Stimulated activated CD4-positive, alpha-beta T cell treated with anti-CD3 and anti-CD28 coated beads, Interleukin-4, amount 100 ng/mL, for 48 hours (primary cell): ENCODE data around the gene SORT1.
"Not testable (repeated sequence)": the region's sequence is repeated elsewhere in the genome, so short reads cannot be mapped to it uniquely, and the experiment has no call there.

Source experiments
- DNase-seq, 2 donors: peaks; one replicate each; pipeline ENCODE4 v3.0.0-alpha.2; 2020; ENCODE audit warnings: low read depth in 2 of 2

SORT1 gene

DNA sequence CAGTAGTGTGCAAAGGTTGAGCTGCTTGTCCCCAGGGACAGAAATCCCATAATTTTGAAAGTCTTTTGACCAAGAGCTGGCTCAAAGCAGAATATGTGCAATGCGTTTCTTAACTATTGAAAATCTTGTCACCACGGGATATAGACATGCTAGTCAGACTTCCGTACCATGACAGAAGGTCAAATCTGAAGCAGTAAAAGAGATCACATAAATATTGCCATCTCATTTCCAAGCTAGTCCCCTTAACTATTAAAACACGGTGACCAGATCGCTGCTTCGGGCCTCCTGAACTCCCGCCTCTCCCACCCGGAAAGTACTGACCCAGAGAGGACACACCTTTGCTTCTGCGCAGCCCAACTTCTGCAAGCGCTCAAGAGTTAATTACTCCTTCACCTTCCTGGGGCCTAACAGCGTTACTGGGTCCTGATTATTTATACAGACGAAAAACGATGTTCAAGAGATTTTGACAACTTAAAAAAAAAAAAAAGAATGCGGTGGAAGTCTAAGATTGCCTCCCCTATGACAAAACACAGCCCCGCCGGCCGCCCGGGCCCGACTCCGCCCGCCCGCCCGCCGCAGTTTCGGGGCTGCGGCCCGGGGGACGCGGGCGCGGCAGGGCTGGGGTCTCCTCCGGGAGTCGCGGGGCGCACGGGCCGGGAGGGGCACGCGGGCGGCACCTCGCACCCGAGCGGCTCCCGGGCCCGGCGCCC is 692 bp downstream of the SORT1 start:
- DNase-seq, result no peak

DNA sequence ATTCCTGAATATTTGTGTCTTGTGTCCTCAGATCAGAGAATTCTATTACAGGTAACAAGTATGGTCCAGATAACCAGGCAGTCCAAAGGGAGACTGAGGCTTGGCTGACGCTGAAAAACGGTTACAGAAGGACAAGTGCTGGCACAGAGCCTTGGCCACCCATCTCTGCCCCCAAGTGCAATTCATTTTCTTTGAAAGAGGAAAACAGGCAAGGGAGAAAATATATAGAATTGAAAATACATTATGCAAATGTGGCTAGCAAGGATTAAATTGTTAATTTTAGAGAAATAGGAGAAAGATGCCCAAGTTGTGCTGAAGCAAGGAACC is 1.2 kb downstream of the SORT1 start:
- DNase-seq, result no peak

DNA sequence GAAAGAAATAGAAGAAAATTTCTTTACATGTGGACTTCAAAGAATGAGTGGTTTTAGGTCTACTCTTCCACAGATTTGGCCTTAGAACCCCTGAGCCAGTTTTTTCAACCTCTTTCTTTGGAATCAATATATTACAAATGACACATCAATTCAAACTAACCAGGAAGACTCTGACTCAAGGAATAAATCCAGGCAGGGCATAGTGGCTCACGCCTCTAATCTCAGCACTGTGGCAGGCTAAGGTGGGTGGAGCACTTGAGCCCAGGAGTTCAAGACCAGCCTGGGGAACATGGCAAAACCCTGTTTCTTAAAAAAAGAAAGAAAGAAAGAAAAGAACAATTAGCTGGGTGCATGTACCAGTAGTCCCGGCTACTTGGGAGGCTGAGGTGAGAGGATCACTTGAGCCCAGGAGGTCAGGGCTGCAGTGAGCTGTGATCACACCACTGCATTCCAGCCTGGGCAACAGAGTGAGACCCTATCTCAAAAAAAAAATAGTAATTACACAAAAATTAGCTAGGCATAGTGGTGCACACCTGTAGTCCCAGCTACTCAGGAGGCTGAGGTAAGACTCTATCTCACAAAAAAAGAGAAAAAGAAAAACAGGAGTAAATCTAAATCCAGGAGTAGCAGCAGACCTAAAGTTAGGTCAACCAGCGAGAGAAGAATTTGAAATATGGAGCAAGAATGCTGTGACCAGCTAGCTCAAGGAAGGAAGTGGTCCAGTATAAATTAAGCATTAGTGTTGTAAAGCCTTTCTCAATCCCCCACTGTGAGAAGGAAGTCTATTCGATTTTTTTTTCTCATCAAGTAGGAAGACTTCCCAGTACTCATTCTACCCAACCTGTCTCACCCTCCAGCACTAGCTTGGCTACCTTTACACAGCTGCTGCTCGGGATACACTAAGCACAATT is 1.9 kb downstream of the SORT1 start:
- DNase-seq, result no peak

DNA sequence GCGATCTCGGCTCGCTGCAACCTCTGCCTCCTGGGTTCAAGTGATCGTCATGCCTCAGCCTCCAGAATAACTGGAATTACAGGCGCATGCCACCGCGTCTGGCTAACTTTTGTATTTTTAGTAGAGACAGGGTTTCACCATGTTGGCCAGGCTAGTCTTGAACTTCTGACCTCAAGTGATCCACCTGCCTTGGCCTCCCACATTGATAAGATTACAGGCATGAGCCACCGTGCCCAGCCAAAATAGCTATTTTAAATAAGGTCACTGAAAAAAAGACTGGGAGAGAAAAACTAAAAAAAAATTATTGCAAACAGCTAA is 2.5 kb downstream of the SORT1 start:
- DNase-seq, result not testable (repeated sequence)

DNA sequence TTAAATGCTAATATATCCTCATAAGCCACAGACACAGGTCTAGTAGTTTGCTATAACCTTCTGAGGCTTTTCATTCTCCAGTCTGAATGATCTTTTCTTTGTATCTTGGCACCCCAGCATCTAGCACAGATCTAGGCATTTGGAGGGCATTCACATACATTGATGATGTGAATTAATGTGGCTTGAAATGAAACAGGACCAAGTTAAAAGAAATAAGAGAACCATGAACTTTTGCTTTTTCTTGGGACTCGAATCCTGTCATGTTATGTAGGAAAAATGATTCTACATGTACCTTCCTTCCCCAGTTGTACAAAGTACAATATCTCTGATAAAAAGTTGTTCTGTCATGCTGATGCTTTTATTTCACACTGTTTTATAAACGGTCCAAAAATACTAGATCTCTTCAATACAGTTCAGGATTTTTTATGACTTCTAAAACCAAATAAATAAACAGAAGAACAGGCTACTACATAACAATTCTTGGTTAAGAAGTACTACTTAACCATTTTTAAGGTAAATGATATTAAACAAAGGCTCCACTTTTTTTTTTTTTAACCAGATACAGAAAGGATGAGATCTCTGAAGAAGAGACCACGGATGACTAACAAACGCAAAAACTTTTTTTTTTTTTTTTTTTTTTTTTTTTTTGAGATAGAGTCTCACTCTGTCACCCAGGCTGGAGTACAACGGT is 3.0 kb downstream of the SORT1 start:
- no peak for DNase-seq

DNA sequence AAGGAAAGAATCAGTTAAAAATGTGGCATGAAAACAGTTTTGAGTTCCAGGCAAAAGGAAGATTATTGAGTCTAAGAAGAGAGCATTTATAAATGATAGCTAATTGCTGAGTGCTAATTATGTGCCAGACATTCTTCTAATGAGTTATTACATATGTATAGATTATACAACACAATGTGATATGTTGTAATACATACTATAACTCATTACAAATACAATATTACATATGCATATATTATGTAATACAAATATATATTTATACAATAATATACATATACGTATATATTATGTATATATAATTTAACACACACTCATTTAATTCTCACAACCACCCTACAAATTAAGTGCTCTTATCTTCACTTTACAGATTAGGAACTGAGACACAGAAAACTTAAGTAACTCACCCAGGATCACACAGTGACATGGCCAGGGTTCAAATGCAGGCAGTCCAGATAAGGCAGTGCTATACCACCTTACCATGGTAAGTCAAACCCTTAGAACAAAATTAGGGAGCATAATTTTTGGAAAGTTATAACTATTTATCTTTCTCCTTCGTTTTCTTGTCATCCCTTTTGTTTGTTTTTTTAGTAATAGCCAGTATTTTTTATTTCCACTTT is 4.0 kb downstream of the SORT1 start:
- DNase-seq, result no peak

DNA sequence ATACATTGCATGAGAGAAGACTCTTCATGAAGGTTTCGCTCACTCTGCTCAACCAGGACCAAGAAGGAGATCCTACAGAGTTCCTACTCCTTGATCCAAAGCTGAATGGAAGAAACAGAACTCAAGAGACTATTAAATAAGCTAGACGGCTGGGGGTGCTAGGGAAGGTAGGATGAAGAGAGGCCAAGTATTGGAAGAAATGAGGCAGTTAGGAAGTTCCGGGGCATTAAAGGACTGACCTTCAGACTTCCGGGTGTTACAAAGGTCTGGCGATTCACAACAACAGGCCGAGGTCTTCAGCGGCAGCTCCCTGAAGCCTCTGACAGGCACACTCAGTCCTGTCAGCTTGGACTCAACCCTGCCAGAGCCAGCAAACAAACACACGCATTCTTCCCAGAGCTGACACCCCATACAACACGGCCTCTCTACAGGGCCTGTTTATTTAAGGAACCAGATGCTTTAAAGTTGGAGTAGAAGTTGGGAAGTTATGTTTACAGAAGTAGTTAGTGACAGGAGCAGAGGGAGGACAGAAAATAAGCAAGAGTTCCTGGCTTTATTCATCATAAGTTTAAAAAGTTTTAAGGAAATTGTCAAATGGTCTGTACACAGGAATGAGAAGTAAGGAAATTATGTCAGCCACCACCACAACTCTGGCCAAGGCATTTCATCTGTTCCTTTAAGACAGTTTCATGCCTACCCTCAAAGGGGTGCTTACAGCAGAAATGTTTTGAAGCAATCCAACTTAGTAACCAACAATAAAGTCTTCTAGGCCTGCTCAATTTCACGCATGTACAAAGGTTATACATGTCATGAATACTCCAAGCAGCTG is 4.7 kb downstream of the SORT1 start:
- no peak for DNase-seq

DNA sequence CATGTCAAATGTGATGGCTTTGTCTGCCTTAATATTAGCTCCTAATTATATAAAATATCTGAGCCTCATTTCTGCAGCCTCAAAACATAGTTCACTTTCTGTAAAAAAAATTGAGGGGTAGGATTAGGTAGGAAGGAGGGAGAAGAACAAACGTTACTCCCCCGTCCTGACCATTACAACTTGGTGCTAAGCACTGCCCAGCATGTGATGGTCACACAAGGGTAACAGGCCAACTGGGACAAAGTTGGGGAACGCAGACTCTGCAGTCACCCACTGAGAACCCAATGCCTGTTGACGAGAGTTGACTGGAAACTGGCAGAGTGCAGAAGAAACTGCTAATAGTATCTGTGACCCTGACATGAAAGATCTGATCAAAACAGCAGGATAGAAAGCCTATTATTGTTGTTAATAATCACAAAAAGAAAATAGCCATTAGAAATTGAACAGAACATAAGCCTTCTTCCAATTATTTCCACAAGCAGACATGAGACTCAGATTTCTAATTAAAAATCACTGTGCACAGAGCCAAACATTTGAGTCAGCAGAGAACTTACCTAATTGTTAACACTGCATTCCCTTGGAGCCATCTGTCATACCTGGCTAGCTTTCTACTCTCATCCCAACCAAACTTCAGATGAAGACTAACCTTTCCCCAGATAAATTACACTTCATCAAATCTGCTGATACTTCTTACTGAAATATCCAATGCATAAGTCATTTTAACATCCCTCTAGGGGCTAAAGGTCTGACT is 5.5 kb downstream of the SORT1 start:
- DNase-seq, result no peak

DNA sequence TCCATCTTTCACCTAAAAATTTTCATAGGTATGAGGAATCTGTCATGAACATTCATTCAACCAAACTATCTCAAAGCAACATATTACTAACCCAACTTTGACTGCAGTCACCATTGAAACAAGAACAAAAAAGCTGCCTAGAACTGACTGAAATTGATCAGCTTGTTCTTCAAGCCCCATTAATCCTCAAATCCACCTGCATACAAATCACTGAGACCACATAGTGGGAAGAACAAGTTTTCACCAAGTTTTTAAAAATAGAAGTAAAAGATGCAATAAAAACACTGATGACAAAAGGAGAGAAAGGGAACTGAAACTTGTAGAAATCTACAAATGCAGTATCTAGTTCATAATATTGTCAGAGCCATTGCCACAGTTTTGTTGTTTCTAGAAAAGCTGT is 6.1 kb downstream of the SORT1 start:
- no peak for DNase-seq

DNA sequence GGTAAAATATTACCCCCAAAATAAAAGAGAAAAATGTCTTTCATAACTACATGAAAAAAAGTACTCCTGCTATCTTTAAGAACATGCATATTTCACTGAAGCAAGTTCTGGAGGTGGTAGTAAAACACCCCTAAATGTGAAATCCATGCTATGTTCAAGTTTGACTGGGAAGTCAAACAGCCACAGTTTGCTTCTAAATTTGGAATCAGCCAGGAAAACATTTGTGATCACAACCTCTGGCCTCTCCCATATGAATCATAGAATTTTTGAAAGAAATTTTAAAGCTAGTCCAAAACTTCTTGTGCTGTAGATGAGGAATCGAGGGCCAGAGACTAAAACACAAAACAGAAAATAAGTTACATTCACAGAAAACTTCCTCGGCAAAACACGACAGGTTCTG is 6.6 kb downstream of the SORT1 start:
- DNase-seq, result no peak

DNA sequence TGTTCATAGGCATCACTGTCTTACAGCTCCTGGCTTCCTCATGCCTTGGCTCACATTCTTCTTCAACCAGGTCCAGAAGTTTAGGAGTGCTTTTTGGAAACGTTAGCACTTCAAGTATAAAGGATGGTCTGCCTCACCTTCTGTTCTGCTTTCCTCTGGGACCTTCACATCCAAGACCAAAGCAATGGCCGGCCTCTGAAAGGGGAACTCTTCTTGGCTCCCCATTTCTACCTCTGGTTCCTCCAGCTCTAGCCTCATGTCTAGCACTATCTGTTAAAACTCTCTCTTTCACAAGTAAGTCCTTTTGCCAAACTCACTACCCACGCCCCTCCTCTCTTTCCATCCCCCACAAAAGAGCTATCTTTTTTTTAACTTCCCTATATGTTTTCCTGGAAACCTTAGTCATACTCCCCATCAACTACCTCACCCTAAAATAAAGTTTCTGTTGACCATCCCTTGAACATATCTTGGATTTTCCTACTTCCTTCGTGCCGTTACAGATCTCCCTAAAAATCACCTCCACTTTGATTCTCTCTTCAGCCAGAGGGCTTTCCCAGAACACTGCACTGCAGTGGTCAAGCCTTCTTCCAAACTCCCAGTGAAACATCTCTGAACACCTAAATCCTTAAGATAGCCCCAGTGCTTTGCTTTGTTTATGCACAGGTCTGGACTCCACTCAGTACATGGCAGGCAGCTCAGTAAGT is 7.9 kb downstream of the SORT1 start:
- DNase-seq, result no peak

DNA sequence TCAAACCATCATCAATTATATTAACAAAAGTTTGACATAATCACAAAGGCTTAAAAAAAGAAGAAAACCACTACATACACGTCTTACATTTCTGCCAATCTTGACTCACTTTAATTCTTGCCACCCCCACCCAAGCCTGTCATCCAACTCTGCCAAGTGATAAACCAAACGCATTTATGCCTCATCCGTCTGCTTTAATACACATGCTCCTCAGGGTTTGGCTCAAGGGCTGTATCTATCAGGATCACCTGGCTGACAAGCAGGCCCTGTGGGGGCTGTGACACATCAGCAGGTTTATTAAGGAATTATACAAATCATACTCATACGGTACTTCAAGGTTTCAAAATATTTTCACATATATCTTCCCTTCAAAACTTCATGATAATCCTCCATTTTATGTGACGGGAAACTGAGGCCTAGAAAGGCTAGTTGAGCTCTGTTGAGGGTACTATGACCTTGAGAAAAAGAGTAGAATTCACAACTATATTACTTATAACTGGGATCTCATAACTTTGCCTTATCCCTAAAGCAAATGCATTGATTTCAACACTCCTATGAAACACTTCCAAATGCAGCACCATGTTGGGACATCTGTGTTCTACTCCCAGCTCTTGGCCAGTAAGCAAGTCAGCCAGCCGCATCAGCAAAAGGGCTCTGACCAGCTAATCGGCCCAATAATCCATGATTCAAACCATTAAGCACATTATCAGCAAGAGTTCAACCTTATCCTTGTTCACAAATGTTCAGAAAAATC is 8.7 kb downstream of the SORT1 start:
- no peak for DNase-seq

DNA sequence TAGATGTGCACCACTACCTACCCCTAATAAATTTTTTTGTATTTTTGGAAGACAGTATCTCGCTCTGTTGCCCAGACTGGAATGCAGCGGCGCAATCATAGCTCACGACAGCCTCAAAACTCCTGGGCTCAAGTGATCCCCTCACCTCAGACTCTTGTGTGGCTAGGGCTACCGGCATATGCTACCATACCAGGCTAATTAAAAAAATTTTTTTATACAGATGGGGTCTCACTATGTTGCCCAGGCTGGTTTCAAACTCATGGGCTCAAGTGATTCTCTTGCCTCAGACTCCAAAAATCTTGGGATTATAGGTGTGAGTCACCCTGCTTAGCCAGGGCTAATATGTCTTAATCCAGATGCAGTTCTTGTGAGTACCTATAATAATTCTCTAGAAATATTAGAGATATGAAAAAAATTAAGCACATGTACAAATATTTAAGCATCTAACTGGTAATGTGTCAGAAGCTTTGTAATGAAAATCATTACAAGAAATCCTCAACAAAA is 9.5 kb downstream of the SORT1 start:
- DNase-seq, result no peak

DNA sequence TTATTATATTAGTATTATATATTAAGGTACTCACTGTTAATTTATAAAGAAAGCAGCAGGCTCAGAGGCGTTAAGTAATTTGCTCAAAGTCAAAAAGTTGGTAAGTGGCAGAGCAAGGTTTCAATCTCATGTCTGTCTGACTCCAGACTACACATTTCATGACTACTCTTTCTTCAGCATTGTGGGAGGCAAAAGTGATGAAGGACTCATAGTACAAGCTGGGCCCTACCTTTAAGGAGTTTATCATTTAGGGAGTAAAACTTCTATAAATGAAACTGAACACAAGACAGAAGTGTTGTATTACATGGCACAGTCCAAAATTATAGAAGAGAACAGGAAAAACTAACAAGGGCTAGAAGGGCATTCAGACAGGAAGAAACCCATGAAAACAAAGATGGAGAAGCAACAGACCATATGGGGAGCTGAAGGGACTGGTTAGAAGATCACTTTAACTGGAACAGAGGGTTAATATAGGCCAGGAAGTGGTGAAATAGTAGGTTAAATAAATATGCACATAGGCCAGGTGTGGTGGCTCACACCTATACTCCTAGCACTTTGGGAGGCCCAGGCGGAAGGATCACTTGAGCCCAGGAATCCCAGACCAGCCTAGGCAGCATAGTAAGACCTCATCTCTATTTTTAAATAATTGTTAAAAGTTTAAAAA is 11.5 kb downstream of the SORT1 start:
- DNase-seq, result no peak

DNA sequence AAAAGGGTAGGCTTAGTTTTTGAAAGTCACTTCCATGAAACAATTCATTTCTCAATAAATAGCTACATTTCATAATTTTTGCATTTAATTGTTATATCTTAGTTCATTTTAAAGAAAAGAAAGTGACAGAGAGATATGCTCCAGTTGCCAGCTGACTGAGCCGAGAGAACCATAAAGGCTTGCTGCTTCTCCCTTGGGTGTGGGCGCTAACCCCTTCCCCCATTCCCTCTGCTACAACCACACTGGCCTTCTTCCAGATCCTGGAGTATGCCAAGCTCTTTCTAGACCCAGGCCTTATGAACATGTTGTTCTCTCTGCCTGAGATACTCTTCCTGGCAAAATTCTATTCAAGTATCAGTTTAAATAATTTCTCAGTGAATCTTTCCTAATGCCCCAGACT is 12.3 kb downstream of the SORT1 start:
- DNase-seq, result no peak

DNA sequence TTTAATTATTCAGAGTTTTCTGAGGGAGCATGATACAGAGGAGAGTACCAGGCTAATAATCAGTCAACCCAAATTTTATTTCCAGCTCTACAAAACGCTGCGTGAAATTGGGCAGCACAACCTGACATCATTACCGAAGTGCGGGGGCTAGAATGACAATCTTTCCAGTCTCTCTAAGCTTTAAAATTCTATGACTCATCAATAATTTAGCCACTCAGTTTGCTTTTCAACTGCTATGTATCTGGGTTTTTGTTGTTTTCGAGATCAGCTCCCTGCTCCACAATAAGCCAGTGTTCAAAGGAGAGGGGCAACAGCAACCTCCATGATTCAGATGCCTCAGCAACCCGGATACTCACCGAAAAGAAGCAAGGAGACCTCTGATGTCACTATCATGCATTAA is 13.9 kb downstream of the SORT1 start:
- DNase-seq, result no peak

DNA sequence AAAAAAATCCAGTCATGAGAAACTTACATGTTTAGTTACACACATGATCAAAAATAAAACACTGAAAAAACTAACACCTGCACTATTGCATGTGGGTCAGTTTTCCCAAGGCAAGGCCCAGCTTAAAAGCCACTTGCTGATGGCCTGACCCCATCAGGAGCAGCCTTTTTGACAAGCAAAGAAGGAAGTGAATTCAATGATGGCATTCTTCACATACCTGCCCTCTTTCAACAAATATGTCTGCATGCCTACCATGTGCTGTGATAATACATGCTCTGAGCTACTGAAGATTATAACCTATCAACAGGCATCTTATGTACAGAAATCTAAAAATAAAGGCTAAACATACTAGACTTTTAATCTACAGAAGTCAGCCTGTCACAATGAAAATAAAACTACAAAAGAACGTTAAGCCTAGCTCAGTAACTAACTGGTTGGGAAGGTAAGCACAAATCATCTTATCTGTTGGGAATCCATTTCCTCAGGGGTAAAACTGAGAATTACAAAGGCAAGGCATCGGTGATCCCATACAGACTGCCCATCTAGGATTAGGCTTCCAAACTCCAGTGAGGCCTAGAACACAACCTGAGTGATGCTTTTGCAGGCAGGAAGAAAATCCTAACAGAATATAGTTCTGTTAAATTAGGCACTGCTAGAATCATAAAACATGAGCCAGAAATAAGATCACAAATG is 14.5 kb downstream of the SORT1 start:
- no peak for DNase-seq

DNA sequence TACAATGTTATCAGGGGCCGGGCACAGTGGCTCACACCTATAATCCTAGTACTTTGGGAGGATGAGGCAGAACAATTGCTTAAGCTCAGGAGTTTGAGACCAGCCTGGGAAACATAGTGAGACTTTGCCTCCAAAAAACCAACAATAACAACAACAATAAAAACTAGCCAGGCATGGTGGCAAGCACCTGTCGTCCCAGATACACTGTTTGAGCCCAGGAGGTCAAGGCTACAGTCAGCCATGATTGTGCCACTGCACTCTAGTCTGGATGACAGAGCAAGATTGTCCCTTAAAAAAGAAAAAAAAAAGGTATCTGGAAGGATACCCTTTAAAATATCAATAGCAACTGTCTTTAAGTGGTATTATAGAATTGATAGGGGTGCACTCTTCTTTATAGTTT is 16.1 kb downstream of the SORT1 start:
- no peak for DNase-seq
